Measurements from ENCODE around the gene CRYL1.

Gene CRYL1

DNA sequence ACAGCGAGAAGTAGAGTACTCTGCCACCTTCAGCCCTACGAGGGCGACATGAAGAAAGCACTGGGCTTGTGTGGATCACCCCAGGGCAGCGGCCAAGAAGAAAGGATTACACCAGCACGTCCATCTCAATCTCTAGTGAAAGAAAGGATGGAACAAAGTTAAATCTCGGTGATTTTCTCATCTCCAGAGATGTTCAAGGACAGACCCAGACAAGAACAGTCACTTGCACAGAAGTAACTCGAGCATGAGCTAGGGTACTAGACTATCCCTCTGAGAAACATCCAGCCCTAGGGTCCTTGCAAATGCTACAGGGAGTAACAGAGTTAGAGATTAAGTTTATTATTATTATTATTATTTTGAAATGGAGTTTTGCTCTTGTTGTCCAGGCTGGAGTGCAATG, 106.7 kb downstream of the CRYL1 start:
- H3K36me3 ChIP-seq (ENCODE audit: insufficient read depth, low read length): no peaks in the 10 kb centered on the region
- H3K27me3 ChIP-seq (ENCODE audit: insufficient read depth, low read length): peaks cover 6% of the 10 kb centered on the region
- WGBS: 98% methylated on average over 7 of the region's 7 CpGs
- H3K4me1 ChIP-seq (ENCODE audit: insufficient read depth, low read length): peaks cover 4% of the 10 kb centered on the region; the same call in 1 of the 2 replicates
- H3K9me3 ChIP-seq (ENCODE audit: insufficient read depth, low read depth, low read length): no peaks in the 10 kb centered on the region
- no peak overlapping the region for H3K9ac ChIP-seq (ENCODE audit: low read depth, low read length)
- H3K27ac ChIP-seq (ENCODE audit: low read depth, low read length): no peak overlapping the region
- H3K4me3 ChIP-seq (ENCODE audit: low read length): no peak overlapping the region

DNA sequence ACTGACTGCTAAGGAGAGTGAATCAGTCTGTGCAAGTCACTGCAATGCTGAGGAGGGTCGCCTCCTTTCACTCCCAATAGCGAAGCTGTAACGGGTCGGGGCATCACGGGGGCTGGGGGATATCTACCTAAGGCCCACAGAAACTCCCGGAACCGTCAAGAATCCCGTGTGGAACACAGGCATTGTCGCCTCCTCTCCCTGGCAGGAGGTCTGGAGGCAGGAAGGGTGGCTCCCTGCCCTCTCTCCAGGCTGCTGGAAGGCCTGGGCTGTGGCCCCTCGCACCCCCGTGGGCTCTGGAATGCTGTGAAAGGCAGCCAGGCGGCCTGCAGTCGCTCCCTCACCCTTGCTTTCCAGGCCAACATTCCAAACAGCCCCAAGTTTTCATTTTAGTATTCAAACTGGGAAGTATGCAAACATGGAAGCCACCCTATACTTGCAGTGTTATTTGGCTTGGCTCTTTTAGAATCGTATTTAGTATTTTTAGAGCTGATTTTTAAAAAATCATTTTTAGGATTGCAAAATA, 109.4 kb downstream of the CRYL1 start:
- no peak overlapping the region for H3K9ac ChIP-seq (ENCODE audit: low read depth, low read length)
- H3K27ac ChIP-seq (ENCODE audit: low read depth, low read length): no peak overlapping the region
- 90% methylated on average over 14 of the region's 14 CpGs for WGBS
- H3K36me3 ChIP-seq (ENCODE audit: insufficient read depth, low read length): no peaks in the 10 kb centered on the region
- peaks cover 26% of the 10 kb centered on the region for H3K4me1 ChIP-seq (ENCODE audit: insufficient read depth, low read length)
- no peaks in the 10 kb centered on the region for H3K9me3 ChIP-seq (ENCODE audit: insufficient read depth, low read depth, low read length)
- H3K4me3 ChIP-seq (ENCODE audit: low read length): no peak overlapping the region
- peaks cover 6% of the 10 kb centered on the region for H3K27me3 ChIP-seq (ENCODE audit: insufficient read depth, low read length)

DNA sequence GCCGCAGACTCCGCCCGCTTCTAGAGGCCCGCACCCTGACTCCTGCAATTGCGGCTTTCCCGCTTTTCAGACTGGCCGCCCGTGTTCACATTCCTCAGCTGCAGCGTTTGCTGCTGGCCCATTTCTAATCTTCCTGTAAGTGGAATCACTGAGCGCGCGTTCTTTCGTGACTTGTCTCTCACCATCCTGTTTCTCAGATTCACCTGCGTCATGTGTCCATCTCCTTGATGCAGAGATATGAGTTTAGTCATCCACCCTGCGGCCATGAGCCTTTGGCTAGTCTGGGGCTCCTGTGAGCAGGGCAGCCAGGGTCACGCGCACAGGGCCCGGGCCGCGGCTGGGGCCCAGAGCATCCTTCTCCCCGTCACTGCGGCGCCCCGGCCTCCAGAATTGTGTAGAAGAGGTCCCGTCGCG, 110.0 kb downstream of the CRYL1 start:
- H3K27me3 ChIP-seq (ENCODE audit: insufficient read depth, low read length): peaks cover 6% of the 10 kb centered on the region
- 95% methylated on average over 27 of the region's 27 CpGs for WGBS
- no peak overlapping the region for H3K27ac ChIP-seq (ENCODE audit: low read depth, low read length)
- H3K36me3 ChIP-seq (ENCODE audit: insufficient read depth, low read length): no peaks in the 10 kb centered on the region
- H3K9ac ChIP-seq (ENCODE audit: low read depth, low read length): no peak overlapping the region
- no peak overlapping the region for H3K4me3 ChIP-seq (ENCODE audit: low read length)
- H3K9me3 ChIP-seq (ENCODE audit: insufficient read depth, low read depth, low read length): no peaks in the 10 kb centered on the region
- peaks cover 26% of the 10 kb centered on the region for H3K4me1 ChIP-seq (ENCODE audit: insufficient read depth, low read length)

DNA sequence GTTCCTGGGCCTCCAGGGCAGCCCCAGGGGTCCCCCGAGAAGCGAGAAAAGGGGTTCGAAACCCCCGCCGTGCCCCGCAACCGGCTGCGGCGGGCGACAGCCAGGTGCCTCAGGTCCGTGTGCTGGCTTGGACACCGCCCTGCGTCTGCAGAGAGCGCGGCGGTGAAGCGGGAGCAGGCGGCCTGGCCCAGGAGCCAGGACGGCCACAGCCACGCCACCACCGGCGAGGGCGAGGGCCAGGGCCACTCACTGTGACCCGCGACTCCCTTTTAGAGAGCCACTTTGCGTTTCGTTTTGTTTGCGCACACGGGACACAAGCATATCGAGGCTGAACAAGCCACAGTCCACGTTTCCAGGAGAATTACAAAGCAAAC, 110.4 kb downstream of the CRYL1 start:
- Histone ChIP-seq H3K27me3 (ENCODE audit: insufficient read depth, low read length) (peaks cover 6% of the 10 kb centered on the region), H3K9me3 (ENCODE audit: insufficient read depth, low read depth, low read length) (no peaks in the 10 kb centered on the region), H3K36me3 (ENCODE audit: insufficient read depth, low read length) (no peaks in the 10 kb centered on the region), H3K4me1 (ENCODE audit: insufficient read depth, low read length) (peaks cover 26% of the 10 kb centered on the region), H3K27ac (ENCODE audit: low read depth, low read length) (no peak overlapping the region), H3K4me3 (ENCODE audit: low read length) (no peak overlapping the region), H3K9ac (ENCODE audit: low read depth, low read length) (no peak overlapping the region)
- WGBS: 97% methylated on average over 31 of the region's 31 CpGs

DNA sequence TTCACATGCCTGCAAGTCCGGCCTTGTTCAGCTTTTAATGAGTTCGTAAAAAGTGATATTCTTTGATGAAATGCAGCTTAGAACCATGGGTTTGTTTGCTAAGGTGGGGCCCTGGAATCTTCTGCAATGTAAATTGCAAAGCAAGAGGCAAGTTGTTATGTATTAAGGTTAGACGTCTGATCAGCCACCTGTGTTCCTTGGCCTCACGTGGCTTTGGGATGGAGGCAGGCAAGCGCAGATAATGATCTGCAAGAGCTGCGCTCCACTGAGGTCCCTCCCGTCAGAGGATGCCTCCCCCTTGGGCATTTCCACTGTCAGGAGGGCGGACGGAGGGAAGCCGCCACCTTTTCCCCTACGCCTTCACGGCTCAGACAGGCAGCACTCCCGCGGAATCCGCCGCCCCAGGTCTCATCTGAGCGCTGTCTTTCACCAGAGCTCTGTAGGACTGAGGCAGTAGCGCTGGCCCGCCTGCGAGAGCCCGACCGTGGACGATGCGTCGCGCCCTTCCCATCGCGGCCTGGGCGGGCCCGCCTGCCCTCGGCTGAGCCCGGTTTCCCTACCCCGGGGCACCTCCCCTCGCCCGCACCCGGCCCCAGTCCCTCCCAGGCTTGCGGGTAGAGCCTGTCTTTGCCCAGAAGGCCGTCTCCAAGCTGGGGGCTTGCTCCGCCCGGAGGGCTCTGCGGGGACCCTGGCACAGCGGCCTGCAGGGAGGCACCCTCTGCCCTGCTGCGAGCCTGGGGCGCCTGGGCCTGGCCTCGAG, 110.9 kb downstream of the CRYL1 start:
- no peaks in the 10 kb centered on the region for H3K9me3 ChIP-seq (ENCODE audit: insufficient read depth, low read depth, low read length)
- WGBS: 87% methylated on average over 45 of the region's 45 CpGs
- H3K27me3 ChIP-seq (ENCODE audit: insufficient read depth, low read length): peaks cover 6% of the 10 kb centered on the region
- peak overlapping the region; percentile 12; the same call in 1 of the 2 replicates for H3K9ac ChIP-seq (ENCODE audit: low read depth, low read length)
- no peak overlapping the region for H3K27ac ChIP-seq (ENCODE audit: low read depth, low read length)
- H3K36me3 ChIP-seq (ENCODE audit: insufficient read depth, low read length): no peaks in the 10 kb centered on the region
- peaks cover 26% of the 10 kb centered on the region for H3K4me1 ChIP-seq (ENCODE audit: insufficient read depth, low read length)
- H3K4me3 ChIP-seq (ENCODE audit: low read length): peak overlapping the region; percentile 17; the same call in 1 of the 2 replicates

DNA sequence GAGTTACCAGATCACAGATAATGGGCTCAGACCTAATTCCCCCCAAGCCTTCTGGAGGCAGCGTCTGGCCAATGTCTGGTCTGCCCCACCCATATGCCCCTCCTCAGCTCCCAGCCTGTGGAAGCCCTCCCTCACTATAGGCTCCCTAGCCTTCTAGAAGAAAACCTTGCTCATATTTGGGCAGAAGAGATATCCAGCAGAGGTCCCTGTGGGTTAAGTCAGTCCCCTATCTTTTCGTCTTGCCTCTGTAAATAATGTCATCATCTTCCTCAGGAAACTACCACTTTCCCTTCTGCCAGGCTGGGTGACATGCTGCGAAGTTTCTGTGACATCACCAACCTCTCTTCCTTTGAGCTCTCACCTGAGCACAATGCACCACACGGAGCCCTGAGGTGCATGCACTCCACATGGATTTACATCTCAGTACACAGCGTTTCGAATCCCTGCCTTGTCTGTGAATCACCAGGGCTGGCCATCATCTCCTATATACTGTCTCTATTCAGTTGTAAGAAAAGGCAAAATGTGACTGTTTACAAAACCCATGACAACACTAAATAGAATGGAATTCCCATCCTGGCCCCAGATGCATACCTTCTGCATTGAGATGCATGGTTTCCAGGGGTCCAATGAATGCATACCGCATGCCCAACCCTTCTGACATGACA, 112.8 kb downstream of the CRYL1 start:
- peaks cover 31% of the 10 kb centered on the region for H3K4me1 ChIP-seq (ENCODE audit: insufficient read depth, low read length)
- H3K27me3 ChIP-seq (ENCODE audit: insufficient read depth, low read length): peaks cover 6% of the 10 kb centered on the region
- no peak overlapping the region for H3K9ac ChIP-seq (ENCODE audit: low read depth, low read length)
- WGBS: 13% methylated on average over 7 of the region's 7 CpGs
- no peaks in the 10 kb centered on the region for H3K9me3 ChIP-seq (ENCODE audit: insufficient read depth, low read depth, low read length)
- H3K36me3 ChIP-seq (ENCODE audit: insufficient read depth, low read length): no peaks in the 10 kb centered on the region
- H3K4me3 ChIP-seq (ENCODE audit: low read length): no peak overlapping the region
- peak overlapping the region; percentile 87 for H3K27ac ChIP-seq (ENCODE audit: low read depth, low read length)

DNA sequence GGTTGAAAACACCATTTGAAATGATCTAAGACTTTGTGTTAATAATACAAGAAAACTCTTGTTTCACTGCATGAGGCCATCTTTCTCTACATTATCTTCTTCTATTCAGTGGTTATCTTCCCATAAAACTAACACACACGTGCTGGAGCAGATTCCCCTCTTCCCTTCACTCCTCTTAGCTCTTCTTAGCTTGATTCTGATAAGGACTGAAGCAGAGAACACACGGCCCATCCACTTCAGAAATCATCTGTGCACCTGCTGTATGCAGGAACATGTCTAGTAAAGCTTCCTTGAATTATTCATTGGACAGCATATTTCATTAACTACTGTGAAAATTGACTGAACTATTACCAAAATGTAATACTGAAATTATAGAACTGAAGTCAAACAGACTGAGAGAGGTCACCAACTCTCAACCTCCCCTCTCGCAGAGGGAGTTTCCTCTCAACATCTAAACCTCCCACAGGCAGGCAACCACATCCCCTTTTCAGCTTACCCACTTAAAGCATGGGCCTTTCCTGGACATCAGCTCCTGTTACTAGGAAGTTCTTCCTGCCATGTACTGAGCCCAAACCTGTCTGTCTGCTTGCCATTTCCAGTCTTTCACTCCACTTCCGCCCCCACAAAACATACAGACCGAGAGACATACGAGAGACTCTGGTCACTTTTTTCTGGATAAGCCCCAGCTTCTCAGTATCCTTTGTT, 113.9 kb downstream of the CRYL1 start:
- H3K4me3 ChIP-seq (ENCODE audit: low read length): no peak overlapping the region
- WGBS: 63% methylated on average over 6 of the region's 6 CpGs
- H3K36me3 ChIP-seq (ENCODE audit: insufficient read depth, low read length): no peaks in the 10 kb centered on the region
- H3K27me3 ChIP-seq (ENCODE audit: insufficient read depth, low read length): peaks cover 6% of the 10 kb centered on the region
- no peaks in the 10 kb centered on the region for H3K9me3 ChIP-seq (ENCODE audit: insufficient read depth, low read depth, low read length)
- H3K27ac ChIP-seq (ENCODE audit: low read depth, low read length): peak overlapping the region; percentile 87; the same call in 1 of the 2 replicates
- H3K4me1 ChIP-seq (ENCODE audit: insufficient read depth, low read length): peaks cover 39% of the 10 kb centered on the region
- no peak overlapping the region for H3K9ac ChIP-seq (ENCODE audit: low read depth, low read length)

DNA sequence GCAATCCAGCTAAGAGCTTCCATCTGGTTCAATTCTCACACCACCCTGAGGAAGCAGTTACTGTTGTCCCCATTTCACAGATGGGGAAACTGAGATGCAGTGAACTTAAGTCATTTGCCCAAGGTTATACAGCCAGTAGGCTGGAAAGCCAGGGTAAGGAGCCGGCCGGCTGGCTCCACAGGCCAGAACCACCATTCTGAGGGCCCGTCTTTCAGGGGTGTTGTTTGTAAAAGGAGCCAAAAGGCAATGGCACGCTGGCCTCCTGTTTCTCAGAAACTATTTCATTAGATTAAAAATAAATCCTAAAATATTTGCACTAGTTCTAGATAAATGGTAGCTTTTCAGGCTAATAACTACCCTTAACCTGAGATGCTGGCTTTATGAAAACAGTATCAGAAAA, 114.9 kb downstream of the CRYL1 start:
- 60% methylated on average over 3 of the region's 4 CpGs for WGBS
- peaks cover 49% of the 10 kb centered on the region for H3K4me1 ChIP-seq (ENCODE audit: insufficient read depth, low read length)
- no peak overlapping the region for H3K4me3 ChIP-seq (ENCODE audit: low read length)
- H3K9ac ChIP-seq (ENCODE audit: low read depth, low read length): no peak overlapping the region
- peaks cover 4% of the 10 kb centered on the region for H3K27me3 ChIP-seq (ENCODE audit: insufficient read depth, low read length)
- H3K9me3 ChIP-seq (ENCODE audit: insufficient read depth, low read depth, low read length): no peaks in the 10 kb centered on the region
- no peak overlapping the region for H3K27ac ChIP-seq (ENCODE audit: low read depth, low read length)
- no peaks in the 10 kb centered on the region for H3K36me3 ChIP-seq (ENCODE audit: insufficient read depth, low read length)

DNA sequence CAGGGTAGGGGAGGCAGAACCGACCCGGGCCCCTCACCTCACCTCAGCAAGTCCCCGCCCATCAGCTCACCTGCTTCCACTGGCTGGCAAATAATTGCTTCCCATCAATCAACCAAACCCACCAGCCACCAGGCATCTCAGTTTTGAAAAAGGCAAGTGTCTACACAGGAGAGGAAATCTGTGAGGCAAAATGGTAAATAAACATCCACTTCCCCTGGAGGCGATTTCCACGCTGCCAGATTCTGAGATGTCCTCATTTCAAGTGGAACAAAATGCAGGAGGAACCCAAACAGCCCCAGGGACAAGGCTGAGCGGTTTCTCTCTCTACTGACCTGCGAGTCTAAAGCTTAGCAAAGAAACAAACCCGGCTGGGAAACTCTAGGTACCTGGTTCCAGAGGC, 117.5 kb downstream of the CRYL1 start:
- Histone ChIP-seq H3K27me3 (ENCODE audit: insufficient read depth, low read length) (no peaks in the 10 kb centered on the region), H3K36me3 (ENCODE audit: insufficient read depth, low read length) (no peaks in the 10 kb centered on the region), H3K27ac (ENCODE audit: low read depth, low read length) (no peak overlapping the region), H3K4me1 (ENCODE audit: insufficient read depth, low read length) (peaks cover 41% of the 10 kb centered on the region), H3K9me3 (ENCODE audit: insufficient read depth, low read depth, low read length) (no peaks in the 10 kb centered on the region), H3K9ac (ENCODE audit: low read depth, low read length) (no peak overlapping the region), H3K4me3 (ENCODE audit: low read length) (no peak overlapping the region)
- WGBS: 62% methylated on average over 8 of the region's 8 CpGs

DNA sequence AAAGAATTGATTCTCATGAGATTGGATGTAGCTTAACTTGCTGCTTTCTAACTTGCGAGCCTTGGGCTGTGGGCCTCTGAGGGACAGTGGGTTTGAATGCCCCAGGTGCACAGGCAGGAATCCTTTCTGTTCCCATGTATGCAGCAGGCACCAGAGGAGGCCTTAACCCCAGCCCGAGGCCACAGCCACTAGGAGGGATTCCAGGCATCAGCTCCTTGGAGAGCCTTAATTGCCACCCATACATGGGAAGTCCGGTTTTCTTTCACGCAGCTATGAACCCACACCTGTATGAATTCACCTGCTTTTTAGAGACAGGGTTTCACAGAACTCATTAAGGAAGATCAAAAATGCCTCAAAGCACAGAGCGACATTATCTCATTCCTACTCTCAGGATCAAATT, 117.9 kb downstream of the CRYL1 start:
- Histone ChIP-seq H3K4me3 (ENCODE audit: low read length) (no peak overlapping the region), H3K9ac (ENCODE audit: low read depth, low read length) (no peak overlapping the region), H3K9me3 (ENCODE audit: insufficient read depth, low read depth, low read length) (no peaks in the 10 kb centered on the region), H3K27ac (ENCODE audit: low read depth, low read length) (no peak overlapping the region), H3K4me1 (ENCODE audit: insufficient read depth, low read length) (peaks cover 38% of the 10 kb centered on the region), H3K27me3 (ENCODE audit: insufficient read depth, low read length) (no peaks in the 10 kb centered on the region), H3K36me3 (ENCODE audit: insufficient read depth, low read length) (no peaks in the 10 kb centered on the region)
- WGBS: 84% methylated on average over 5 of the region's 5 CpGs

DNA sequence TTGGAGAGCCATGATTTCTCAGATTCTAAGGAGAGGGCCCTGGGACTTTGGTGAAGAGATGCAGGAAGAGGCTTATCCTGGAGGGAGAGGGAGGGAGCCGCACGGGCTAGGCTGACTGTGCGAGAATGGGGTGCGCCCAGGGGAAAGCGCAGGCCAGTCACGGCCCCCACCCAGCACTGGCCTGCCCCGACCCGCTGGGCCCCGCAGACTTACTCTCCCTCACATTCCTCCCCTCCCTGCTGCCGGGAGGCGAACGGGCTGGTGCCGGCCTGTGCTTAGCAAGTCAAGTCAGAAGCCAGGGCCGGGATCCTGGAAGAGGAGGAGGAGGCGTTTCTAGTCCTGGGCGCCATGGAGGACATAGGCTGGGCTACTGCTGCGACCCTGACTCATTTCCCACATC, 120.0 kb downstream of the CRYL1 start:
- Histone ChIP-seq H3K9me3 (ENCODE audit: insufficient read depth, low read depth, low read length) (no peaks in the 10 kb centered on the region), H3K4me3 (ENCODE audit: low read length) (peak overlapping the region; percentile 50), H3K36me3 (ENCODE audit: insufficient read depth, low read length) (no peaks in the 10 kb centered on the region), H3K4me1 (ENCODE audit: insufficient read depth, low read length) (peaks cover 23% of the 10 kb centered on the region), H3K9ac (ENCODE audit: low read depth, low read length) (peak overlapping the region; percentile 0; the same call in 1 of the 2 replicates), H3K27ac (ENCODE audit: low read depth, low read length) (no peak overlapping the region), H3K27me3 (ENCODE audit: insufficient read depth, low read length) (no peaks in the 10 kb centered on the region)
- WGBS: 15% methylated on average over 17 of the region's 17 CpGs
